ENCODE results near the gene RGS7.
"Not testable (repeated sequence)": the region's sequence is repeated elsewhere in the genome, so short reads cannot be mapped to it uniquely, and the experiment has no call there.

Gene RGS7

DNA sequence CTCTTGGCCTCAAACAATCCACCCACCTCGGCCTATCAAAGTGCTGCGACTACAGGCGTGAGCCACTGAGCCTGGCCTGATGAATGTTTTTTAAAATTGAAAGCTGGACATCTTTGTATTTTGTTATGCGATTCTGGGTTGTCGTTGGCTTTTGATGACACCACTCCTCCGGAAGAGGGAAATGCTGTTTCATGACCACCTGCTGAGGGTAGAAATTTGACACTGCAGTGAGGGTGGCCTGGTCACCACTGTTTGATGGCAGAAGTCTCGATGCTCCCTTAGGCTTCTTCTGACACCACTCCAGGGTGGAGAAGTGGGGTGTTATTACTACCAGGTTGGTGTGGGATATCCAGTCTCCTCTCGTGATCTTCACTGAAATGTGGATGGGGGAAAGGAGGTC lies 357.2 kb downstream of the RGS7 start:
- DNase-seq (ENCODE audit: extremely low read depth in 1 of 2, low read depth in 1 of 2) = no peak

DNA sequence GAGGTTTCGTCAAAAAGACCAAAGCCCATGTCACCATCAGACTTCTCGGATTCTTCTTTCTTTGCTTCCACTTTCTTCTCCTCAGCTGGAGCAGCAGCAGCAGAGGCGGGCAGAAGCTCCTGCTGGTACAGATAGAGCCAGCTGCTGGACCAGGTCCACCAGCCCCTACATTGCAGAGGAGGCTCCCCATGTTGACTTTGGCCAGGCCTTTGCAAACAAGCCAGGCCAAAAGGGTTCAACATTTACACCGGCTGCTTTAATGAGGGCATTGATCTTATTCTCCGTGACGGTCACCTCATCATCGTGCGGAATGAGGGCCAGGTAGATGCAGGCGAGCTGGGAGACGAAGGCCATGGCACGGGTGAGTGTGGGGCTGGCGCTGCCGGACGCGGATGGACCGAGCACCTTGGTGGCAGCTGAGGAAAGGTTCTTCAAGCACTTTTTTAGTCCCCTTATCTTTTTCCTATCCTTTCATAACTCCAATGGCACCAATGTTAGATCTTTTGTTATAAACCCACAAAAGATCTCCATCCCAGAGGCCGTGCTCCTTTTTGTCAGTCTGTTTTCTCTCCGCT lies 358.5 kb downstream of the RGS7 start:
- no peak for DNase-seq (ENCODE audit: extremely low read depth in 1 of 2, low read depth in 1 of 2)

DNA sequence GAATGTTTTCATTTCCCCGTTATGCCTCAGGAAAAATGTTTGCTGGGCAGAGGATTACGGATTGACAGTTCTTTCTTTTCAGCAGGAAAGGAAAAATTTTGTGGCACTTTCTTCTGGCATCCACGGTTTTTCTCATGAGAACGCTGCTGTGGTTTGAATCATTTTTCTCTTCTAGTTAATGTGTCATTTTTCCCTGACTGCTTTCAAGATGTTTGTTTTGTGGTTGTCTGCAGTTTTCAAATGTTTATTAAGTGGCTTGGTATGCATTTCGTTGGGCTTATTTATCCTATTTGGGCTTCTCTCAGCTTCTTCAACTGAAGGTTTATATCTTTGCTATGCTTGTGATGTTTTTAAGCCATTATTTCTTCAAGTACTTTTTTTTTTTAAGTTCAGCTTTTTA lies 359.0 kb downstream of the RGS7 start:
- DNase-seq (ENCODE audit: extremely low read depth in 1 of 2, low read depth in 1 of 2) = no peak

DNA sequence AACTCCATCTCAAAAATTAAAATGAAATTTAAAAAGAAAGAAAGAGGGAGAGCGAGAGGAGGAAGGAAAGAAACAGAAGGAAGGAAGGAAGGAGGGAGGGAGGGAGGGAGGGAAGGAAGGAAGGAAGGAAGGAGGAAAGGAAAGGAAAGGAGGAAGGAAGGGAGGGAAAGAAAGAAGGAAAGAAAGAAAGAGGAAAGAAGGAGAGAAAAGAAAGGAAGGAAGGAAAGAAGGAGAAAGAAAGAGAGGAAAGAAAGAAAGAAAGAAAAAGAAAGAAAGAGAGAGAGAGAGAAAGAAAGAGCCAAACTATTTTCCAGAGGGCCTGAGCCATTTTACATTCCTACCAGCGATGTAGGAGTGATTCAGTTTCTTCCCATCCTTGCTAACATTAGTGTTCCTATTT lies 364.0 kb downstream of the RGS7 start:
- no peak for DNase-seq (ENCODE audit: extremely low read depth in 1 of 2, low read depth in 1 of 2)

DNA sequence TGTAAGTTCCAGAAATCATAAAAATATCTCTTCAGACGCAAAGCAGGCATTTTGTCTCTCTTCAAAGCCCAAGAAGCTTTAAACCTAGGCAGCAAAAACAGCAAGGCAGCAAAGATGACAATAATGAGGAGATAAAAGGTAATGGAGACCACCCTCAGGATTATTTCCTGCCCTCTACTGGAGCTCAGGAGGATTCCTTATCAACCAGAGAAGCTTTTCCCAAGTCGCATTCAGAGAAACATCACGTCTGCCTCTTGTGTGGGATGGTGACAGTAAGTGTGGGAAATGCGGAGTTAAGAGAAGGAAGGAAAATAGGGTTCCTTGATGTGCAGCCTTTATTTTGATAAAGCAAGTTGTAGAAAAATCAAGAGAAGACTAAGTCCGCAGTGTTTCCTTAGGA lies 365.8 kb downstream of the RGS7 start:
- no peak for DNase-seq (ENCODE audit: extremely low read depth in 1 of 2, low read depth in 1 of 2)

DNA sequence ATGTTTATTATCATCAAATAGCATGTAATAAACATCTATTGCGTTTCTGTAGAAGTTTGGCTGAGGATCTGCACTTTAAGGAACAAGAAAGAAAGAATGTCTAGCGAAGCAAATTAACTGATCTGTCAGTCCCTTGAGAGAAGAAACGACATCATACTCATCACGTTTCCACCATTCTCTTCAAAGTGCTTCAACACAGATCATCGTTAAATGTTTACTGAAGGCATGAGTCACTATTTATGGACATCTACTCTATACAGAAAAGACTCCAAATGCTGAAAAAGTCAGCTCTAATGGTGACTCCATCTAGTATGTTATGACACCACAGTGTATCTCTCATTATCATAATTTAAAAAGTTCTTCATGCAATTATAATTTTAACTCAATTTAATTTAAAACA lies 369.1 kb downstream of the RGS7 start:
- no peak for DNase-seq (ENCODE audit: extremely low read depth in 1 of 2, low read depth in 1 of 2)

DNA sequence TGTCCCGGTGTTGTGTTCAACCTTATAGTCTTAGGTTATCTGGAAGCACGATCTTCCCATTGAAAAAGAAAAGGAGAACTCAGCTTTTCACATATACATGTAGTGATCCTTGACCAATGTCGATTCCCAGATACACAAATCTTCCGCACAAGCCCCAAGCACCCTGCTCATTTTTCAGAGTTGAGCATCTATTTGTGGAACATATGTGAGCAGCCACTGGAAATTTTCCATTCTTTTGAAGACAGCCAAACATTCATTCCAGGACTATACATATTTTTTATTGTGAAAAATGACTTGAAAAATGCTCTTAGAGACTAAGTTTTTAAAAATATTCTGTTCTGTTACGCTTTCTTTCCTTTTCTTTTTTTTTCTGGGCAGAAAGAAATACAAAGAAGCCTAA lies 371.9 kb downstream of the RGS7 start:
- no peak for DNase-seq (ENCODE audit: extremely low read depth in 1 of 2, low read depth in 1 of 2)

DNA sequence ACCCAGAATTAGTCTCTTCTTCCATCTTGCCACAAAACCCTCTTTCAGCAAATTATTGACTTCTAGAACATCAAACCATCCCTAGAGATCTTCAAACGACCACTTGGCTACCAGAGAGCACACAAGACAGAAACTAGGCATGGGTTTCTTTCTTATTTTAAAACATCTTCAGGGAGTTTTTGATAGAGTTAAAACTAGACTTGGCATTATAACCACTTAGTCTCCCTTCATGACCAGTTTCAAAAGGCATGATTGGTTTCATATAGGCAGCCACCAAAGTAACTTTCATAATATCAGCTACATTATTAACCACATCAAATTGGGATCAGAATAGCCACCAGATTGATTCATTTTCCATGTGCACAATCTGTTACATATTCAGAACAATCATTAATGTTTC lies 376.7 kb downstream of the RGS7 start:
- DNase-seq (ENCODE audit: extremely low read depth in 1 of 2, low read depth in 1 of 2) = no peak

DNA sequence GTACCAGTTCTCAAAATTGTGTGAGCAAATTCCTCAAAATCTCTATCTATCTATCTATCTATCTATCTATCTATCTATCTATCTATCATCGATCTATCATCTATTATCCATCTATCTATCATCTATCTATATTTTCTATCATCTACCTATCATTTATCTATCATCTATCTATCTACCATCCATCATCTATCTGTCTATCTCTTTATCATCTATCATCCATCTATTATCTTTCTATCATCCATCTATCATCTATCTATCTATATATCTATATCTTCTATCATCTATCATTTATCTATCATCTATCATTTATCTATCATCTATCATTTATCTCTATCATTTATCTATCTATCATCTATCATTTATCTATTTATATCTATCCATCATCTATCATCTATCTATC lies 380.3 kb downstream of the RGS7 start:
- DNase-seq (ENCODE audit: extremely low read depth in 1 of 2, low read depth in 1 of 2) = no peak

DNA sequence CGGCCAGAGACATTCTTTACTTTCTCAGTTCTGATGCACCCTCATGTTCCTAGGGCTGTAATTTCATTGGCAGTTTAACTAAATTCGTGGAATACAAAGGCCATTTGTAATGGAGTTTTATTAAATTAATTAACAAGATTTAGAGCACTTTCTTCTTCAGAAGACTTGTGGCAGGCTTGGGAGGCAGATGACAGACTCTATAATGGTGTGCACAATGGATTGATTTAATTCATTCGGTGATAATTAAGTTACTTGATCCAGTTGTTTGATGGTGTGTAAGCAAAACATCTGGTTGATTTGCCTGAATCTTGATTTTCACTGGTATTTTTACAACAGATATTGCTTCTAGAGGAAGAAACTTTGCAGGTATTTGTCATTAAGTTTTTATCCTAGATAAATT lies 383.1 kb downstream of the RGS7 start:
- no peak for DNase-seq (ENCODE audit: extremely low read depth in 1 of 2, low read depth in 1 of 2)

DNA sequence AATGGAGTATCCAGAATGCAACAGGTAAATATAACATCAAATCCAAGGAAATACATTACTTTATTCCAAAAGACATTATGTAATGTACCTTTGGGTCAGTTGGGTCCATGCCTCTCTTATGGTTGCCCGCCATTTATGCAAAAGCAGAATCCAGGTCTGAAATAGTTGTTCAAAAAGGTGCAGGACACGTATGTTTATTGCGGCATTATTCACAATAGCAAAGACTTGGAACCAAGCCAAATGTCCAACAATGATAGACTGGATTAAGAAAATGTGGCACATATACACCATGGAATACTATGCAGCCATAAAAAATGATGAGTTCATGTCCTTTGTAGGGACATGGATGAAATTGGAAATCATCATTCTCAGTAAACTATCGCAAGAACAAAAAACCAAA lies 384.9 kb downstream of the RGS7 start:
- DNase-seq (ENCODE audit: extremely low read depth in 1 of 2, low read depth in 1 of 2) = not testable (repeated sequence)

DNA sequence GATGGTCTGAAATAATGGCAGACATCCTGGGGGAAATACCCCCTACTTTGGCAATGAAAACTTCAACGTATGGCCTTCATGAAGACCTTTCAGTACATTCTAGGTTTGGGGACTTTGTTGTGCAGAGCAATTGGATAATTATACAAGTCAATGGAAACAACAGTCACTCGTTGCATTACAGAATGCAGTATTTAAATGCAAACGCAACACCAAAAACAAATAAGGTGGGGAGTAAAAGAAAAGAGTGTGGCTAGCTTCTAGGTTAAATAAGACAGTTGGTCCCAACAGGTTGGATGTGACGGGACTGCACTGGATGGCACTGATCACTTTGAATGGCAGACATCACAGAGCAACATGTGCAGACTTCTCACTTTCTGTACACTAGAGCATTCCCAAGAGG lies 386.8 kb downstream of the RGS7 start:
- DNase-seq (ENCODE audit: extremely low read depth in 1 of 2, low read depth in 1 of 2) = no peak

DNA sequence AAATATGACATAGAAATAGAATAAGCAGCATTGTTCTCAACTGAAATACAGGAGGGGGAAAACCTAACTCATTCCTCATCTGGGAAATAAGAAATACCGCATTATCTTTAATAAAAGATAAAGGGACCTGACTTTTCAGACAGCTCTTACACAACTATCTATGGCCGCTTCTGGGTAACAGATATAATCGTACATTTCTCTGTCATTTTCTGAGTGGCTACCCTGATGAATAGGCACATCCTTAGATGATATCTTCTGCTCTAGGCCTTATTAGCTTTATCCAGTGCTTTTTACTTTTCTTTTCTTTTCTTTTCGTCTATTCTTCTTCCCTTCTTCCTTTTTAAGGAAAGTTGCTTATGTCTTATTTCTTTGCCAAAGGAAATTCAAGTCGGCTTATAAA lies 388.1 kb downstream of the RGS7 start:
- DNase-seq (ENCODE audit: extremely low read depth in 1 of 2, low read depth in 1 of 2) = no peak

DNA sequence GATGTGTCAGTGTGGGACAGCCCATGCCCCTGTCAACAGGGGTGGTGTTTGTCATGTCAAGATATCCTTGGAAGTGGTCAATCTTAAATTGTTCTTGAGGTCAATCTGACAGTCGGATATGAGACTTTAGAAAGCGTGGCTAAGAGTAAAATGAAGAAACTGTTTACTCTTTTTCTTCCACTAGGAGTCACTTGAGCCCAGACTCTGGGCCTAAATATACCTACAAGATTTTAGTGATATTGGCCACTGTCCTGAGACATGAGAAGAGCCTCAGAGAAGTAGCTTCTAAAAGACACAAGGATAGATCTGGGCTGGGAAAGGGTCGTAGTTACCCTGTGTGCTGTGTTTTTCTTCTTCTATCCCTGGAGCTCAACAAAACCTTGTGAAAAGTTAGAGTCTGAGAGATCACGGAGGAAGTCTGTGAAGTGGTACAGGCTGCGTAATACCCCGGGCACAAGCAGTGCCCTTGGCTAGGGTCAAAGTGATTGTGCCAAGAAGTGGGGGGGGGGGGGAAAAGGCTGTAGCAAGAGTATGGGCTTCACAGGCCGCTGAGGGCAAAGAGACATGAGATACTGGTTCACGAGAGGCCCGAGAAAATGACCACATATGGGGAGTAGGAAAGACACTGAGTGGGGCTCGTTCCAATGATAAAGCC lies 389.8 kb downstream of the RGS7 start:
- DNase-seq (ENCODE audit: extremely low read depth in 1 of 2, low read depth in 1 of 2) = no peak

DNA sequence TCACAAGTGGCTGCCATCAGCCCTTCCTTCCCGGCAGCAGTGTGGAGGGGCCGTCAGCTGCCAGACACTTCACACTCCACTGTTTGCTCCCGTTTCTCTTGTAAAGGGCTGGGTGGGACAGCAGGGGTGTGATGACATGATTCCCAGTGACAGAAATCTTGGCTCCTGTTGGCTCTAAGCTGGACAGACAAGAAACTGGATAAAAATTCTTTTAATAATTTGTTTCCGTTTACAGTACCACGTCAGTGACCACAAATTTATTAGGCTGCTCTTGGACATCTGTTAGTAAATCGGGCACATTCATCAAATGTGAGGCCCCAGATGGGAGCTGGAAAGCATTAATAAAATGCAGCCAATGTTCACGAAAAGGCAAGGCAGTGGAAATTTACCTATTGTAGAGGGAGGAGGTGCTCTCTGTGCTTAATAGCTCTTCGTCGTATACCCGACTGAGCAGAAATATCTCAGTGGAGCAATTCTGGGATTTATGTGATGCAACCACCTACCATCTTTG lies 391.4 kb downstream of the RGS7 start:
- no peak for DNase-seq (ENCODE audit: extremely low read depth in 1 of 2, low read depth in 1 of 2)

DNA sequence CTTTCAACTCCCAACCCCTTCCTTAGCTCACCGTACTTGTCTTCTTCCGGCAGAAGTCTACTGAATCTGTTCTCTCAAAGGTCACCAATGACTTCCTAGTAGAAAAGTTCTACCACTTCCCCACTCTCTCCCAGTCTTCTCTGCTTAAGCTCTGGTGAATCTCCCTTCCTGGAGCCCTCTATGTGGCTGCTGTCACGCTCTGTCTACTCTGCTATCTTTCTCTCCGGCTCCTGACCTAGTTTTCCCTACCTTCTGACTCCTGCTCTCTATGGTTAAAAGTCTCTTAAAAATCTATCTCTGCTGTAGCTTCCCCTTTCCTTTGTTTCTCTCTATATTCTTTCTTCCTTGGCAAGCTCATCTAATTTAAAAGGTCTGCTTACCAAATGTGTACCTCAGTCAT lies 394.9 kb downstream of the RGS7 start:
- no peak for DNase-seq (ENCODE audit: extremely low read depth in 1 of 2, low read depth in 1 of 2)

DNA sequence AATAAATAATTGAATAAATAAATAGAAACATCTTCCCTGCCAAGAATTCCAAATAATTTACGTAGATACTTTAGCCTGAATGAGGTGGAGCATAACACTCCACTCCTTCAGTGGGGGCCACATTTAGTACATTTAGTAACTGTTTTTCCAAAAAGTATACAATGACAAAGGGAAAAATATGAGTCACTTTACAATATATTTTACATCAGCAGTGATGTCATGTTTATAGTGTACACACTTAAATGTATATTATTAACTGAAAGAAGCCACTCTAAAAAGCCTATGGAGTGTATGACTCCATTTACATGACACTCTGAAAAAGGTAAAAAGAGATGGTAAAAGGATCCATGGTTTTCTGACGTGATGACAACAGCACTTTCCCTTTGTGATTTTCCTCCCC lies 400.6 kb downstream of the RGS7 start:
- DNase-seq (ENCODE audit: extremely low read depth in 1 of 2, low read depth in 1 of 2) = no peak

DNA sequence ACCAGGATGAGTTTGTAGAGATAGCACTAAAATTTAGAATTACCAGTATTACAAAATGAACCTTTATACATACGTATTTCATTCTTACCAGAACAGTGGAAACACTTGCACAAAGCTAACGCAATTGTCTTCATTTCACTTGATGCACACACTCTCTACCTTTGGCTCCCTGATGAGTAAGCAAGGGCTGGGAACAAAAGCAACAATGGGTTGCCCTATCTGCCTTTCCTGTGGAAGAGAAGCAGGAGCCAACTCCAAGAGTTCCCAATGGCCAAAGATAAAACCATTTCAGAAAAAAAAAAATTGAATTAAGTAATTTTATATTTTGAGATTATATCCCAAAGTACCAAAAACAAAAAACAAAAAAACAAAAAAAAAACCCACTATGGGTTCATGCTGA lies 401.0 kb downstream of the RGS7 start:
- DNase-seq (ENCODE audit: extremely low read depth in 1 of 2, low read depth in 1 of 2) = no peak

DNA sequence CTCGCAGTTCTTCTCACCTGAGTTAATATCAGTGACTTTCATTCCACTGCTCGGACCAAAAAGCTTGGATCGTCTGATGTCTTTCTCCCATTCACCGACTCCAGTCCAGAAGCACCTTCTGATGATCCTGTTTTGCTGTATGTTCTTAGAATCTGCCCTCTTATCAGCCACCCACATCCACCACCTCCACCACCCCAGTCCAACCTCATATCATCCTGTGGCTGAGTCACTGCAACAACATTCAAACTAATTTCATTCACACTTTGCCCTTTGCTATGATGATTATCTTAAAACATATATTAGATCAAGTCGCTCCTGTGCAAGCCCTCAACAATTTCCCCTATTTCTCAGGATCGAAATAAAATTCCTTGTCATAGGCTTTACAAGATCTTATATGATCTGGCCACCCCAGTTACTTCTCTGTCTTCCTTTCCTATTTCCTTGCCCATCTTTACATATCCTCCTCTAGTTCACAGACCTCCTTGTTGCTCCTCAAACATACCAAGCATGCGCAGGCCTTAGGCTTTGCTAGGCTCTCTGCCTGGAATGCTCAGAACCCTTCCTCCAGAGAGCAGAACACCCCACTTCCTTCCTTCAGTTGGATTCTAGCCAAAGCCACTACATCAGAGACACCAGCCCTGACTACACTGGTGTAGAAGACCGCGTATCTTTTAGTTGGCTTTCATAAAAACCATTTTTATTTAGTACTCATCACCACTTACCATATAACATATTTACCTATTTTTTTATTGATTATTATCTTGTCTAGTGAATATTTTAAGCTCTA lies 409.4 kb downstream of the RGS7 start:
- DNase-seq (ENCODE audit: extremely low read depth in 1 of 2, low read depth in 1 of 2) = no peak

DNA sequence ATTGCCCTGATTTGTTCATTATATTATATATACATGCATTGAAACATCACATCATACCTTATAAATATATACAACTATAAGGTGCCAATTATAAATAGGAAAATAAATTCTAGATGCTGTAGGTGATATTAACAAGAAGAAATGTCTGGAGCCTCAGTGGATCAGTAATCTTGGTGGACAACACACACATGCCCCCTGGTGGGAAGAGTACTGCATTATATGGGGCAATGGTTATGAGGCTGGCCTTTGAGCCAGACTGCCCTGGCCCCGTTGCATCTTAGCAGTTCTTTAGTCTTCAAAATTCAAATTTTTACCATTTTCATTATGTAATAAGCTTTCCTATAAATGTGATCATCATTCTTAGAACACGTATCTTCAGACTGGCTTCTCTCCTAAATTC lies 410.1 kb downstream of the RGS7 start:
- DNase-seq (ENCODE audit: extremely low read depth in 1 of 2, low read depth in 1 of 2) = no peak

DNA sequence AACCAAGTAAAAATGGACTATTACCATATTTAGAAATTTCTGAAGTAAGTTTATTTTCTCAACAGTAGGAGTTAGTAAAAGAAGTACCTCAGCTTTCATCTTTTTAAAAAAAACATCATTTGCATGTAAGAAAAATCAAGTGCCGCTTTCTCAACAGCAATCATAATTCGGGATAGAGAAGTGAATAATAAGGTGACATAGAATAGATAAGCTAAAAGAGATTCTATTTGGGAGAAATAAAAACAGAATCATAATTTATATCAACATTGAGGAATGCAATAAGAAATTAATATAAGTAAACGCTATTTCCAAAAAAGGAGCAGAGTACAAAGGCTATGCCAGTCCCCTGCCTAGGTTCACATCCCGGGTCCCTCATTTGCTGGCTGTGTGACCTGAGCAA lies 414.1 kb downstream of the RGS7 start:
- no peak for DNase-seq (ENCODE audit: extremely low read depth in 1 of 2, low read depth in 1 of 2)

DNA sequence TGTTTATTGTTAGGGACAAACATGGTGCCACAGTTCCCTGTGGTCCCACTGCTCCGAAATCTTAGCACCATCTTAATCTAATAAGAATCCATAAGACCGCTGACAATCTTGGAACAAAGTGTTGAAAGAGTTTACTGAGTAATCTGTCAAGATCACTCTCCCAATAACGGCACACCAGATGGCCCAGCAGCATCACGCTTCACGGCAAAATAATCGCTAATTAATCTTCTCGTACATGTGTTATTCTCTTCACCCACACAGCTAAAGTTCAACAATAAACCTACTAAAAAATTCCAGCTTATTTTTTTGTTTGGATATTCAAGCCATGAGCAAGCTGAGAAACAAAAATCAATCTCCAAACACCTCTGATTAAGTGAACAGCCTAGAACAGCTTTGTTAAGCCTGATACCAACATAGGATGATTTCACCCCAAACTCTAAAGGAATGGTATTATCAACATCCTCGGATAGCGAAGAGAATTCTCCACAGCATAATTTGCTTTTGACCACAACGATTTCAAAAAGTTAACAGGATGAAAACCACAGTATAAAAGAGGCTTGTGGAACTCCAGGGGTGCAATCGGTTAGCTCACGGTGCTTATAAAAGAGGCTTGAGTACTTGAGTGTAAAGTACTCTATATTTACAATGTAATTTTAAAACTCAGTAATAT lies 415.2 kb downstream of the RGS7 start:
- no peak for DNase-seq (ENCODE audit: extremely low read depth in 1 of 2, low read depth in 1 of 2)
